IMR-90 (cell line): ENCODE data around the gene CXADR. TPM values are rescaled to one million over a fixed set of nuclear protein-coding genes. Genes with fewer than 3 reads are reported as not detected.
A peak's percentile ranks its signal among the peaks of the same experiment; 100 is the strongest.

Experiments
- ATAC-seq: fragments of 200-7000 bp; cut with Tn5 transposase; 2 replicates; pipeline ENCODE4 v1.9.1; 2020; ENCODE audit warnings: low read depth, mild to moderate bottlenecking, moderate library complexity
- BruUV-seq: library from RNA; stranded (reverse); fragments of 400-500 nt; replicated peaks from 2 replicates; lab custom pipeline; 2021; lab: Mats Ljungman, UMichigan
- CTCF ChIA-PET: fragments of 300-600 bp; formaldehyde crosslinking; extraction: SDS; loops from one replicate; lab custom pipeline; 2021; ENCODE audit warnings: antibody characterized with exemption; lab: Yijun Ruan, JAX
- POLR2A ChIA-PET: fragments of 300-600 bp; sonication (Branson Sonifier 250); formaldehyde crosslinking; loops from one replicate; lab custom pipeline; 2022; ENCODE audit warnings: antibody characterized with exemption; ENCODE audit not compliant: unreplicated experiment; lab: Charles Lee
- DNase-seq: peaks from one replicate; pipeline ENCODE4 v3.0.0; 2013
- H2AFZ ChIP-seq: replicated peaks from 2 replicates; pipeline ENCODE3; 2013; ENCODE audit warnings: low read length, mild to moderate bottlenecking; ENCODE audit not compliant: poor library complexity
- H2AK5ac ChIP-seq: 2 replicates; pipeline ENCODE4 v1.6.1; 2013; ENCODE audit warnings: low read depth, low read length, inconsistent platforms
- H2AK9ac ChIP-seq: replicated peaks from 2 replicates; pipeline ENCODE3; 2013; ENCODE audit warnings: mild to moderate bottlenecking, low read depth, low read length, moderate library complexity; ENCODE audit not compliant: poor library complexity
- H2BK120ac ChIP-seq: 2 replicates; pipeline ENCODE4 v1.6.1; 2013; ENCODE audit warnings: low read depth, low read length, inconsistent platforms
- H2BK15ac ChIP-seq: 3 replicates; pipeline ENCODE4 v1.6.1; 2013; ENCODE audit warnings: low read depth, low read length, inconsistent platforms
- H2BK20ac ChIP-seq: 2 replicates; pipeline ENCODE4 v1.6.1; 2013; ENCODE audit warnings: low read depth, mild to moderate bottlenecking, inconsistent platforms, low read length, moderate library complexity
- H2BK5ac ChIP-seq: 2 replicates; pipeline ENCODE4 v1.6.1; 2013; ENCODE audit warnings: mild to moderate bottlenecking, low read depth, low read length, inconsistent platforms; ENCODE audit not compliant: poor library complexity, severe bottlenecking
- H3K14ac ChIP-seq: replicated peaks from 2 replicates; pipeline ENCODE4 v1.6.1; 2013; ENCODE audit warnings: low read depth, low read length, inconsistent platforms
- H3K18ac ChIP-seq: 2 replicates; pipeline ENCODE4 v1.6.1; 2013; ENCODE audit warnings: low read depth, low read length, control low read depth
- H3K23ac ChIP-seq: 2 replicates; pipeline ENCODE4 v1.6.1; 2013; ENCODE audit warnings: low read depth, low read length, inconsistent platforms
- H3K27ac ChIP-seq: 2 replicates; pipeline ENCODE4 v1.5.1; 2013; ENCODE audit warnings: mild to moderate bottlenecking, control low read depth, low read length; ENCODE audit not compliant: insufficient read depth
- H3K27me3 ChIP-seq: 2 replicates; pipeline ENCODE4 v1.6.1; 2013; ENCODE audit warnings: low read length; ENCODE audit not compliant: control insufficient read depth, insufficient read depth
- H3K36me3 ChIP-seq: 2 replicates; pipeline ENCODE4 v1.6.1; 2013; ENCODE audit warnings: low read length, mixed read lengths; ENCODE audit not compliant: control insufficient read depth, insufficient read depth
- H3K4ac ChIP-seq: 2 replicates; pipeline ENCODE4 v1.6.1; 2013; ENCODE audit warnings: low read depth, low read length, inconsistent platforms
- H3K4me1 ChIP-seq: 2 replicates; pipeline ENCODE4 v1.6.1; 2013; ENCODE audit warnings: low read length, mixed read lengths; ENCODE audit not compliant: control insufficient read depth, insufficient read depth
- H3K4me2 ChIP-seq: 2 replicates; pipeline ENCODE4 v1.6.1; 2013; ENCODE audit warnings: low read depth, mild to moderate bottlenecking, control low read depth, low read length, moderate library complexity
- H3K4me3 ChIP-seq: 2 replicates; pipeline ENCODE4 v1.5.1; 2013; ENCODE audit warnings: low read depth, mild to moderate bottlenecking, control low read depth, low read length, moderate library complexity; ENCODE audit not compliant: insufficient read depth
- H3K56ac ChIP-seq: 2 replicates; pipeline ENCODE4 v1.6.1; 2013; ENCODE audit warnings: low read length, inconsistent platforms; ENCODE audit not compliant: insufficient read depth; ENCODE audit errors: extremely low read depth
- H3K79me1 ChIP-seq, 2 experiments: 2 replicates each; pipeline ENCODE4 v1.6.1; 2013; ENCODE audit warnings: low read length in 2 of 2, inconsistent platforms in 1 of 2, low read depth in 1 of 2
- H3K9ac ChIP-seq: 2 replicates; pipeline ENCODE4 v1.6.1; 2013; ENCODE audit warnings: low read depth, low read length, control low read depth
- H3K9me1 ChIP-seq: 2 replicates; pipeline ENCODE4 v1.6.1; 2013; ENCODE audit warnings: low read length, inconsistent platforms; ENCODE audit not compliant: insufficient read depth
- H3K9me3 ChIP-seq: 2 replicates; pipeline ENCODE4 v1.6.1; 2013; ENCODE audit warnings: low read length; ENCODE audit not compliant: control insufficient read depth, insufficient read depth
- H4K20me1 ChIP-seq: 2 replicates; pipeline ENCODE4 v1.6.1; 2013; ENCODE audit warnings: low read length, inconsistent platforms; ENCODE audit not compliant: insufficient read depth
- H4K5ac ChIP-seq: 2 replicates; pipeline ENCODE4 v1.6.1; 2013; ENCODE audit warnings: mild to moderate bottlenecking, low read depth, low read length, control low read depth
- H4K8ac ChIP-seq, 2 experiments: 2 replicates each; pipeline ENCODE4 v1.6.1; 2013; ENCODE audit warnings: low read depth in 2 of 2, low read length in 2 of 2, control low read depth in 1 of 2, inconsistent platforms in 1 of 2
- H4K91ac ChIP-seq: 2 replicates; pipeline ENCODE4 v1.6.1; 2013; ENCODE audit warnings: low read depth, low read length, inconsistent platforms; ENCODE audit not compliant: insufficient read depth
- BHLHE40 ChIP-seq: fragments of 150-350 bp; IDR thresholded peaks from 2 replicates; pipeline ENCODE4 v1.6.1; 2016; ENCODE audit warnings: mild to moderate bottlenecking, low read depth, low read length
- CTCF ChIP-seq: conservative IDR thresholded peaks from 2 replicates; pipeline ENCODE4 v1.5.1; 2012; ENCODE audit warnings: mild to moderate bottlenecking, low read depth, low read length, improper control_type of control experiment
- FOS ChIP-seq: fragments of 150-350 bp; IDR thresholded peaks from 2 replicates; pipeline ENCODE4 v1.6.1; 2016; ENCODE audit warnings: low read depth, low read length
- POLR2A ChIP-seq: IDR thresholded peaks from 2 replicates; pipeline ENCODE4 v1.6.1; 2012; ENCODE audit warnings: mild to moderate bottlenecking, low read depth, low read length
- RCOR1 ChIP-seq: IDR thresholded peaks from 2 replicates; pipeline ENCODE4 v1.6.1; 2012; ENCODE audit warnings: mild to moderate bottlenecking, low read length, improper control_type of control experiment; ENCODE audit not compliant: insufficient replicate concordance
- RFX5 ChIP-seq: IDR thresholded peaks from 2 replicates; pipeline ENCODE4 v1.8.0; 2012; ENCODE audit warnings: low read depth, mild to moderate bottlenecking, low read length, moderate library complexity
- WGBS, 2 experiments: methylation state at CpG; one replicate each; pipeline versions ENCODE4 v1.1.5 to v1.1.7; 2013; ENCODE audit warnings: missing lambda C conversion rate in 2 of 2; ENCODE audit not compliant: insufficient read length in 1 of 2; ENCODE audit errors: extremely low coverage in 2 of 2; 5-methylcytosine and 5-hydroxymethylcytosine counted together
- dilution Hi-C: fragments of 300-500 bp; cut with HindIII; formaldehyde crosslinking; loops from one replicate; pipeline ENCODE4 v1.14.3; 2018; ENCODE audit warnings: low sequenced_read_pairs; ENCODE audit not compliant: unreplicated experiment
- in situ Hi-C: fragments of 300-500 bp; cut with MboI; formaldehyde crosslinking; loops from 3 replicates; pipeline ENCODE4 v1.14.3; 2019; ENCODE audit warnings: low sequenced_read_pairs, inconsistent platforms, mixed read lengths
- intact Hi-C: fragments of 100-400 bp; cut with micrococcal nuclease; formaldehyde crosslinking; loops from 2 replicates; pipeline ENCODE4 v1.10.0; 2022
- polyA plus RNA-seq, 3 experiments: library from polyadenylated mRNA; depleted of rRNA; stranded (reverse); fragments of >200 nt; gene quantifications; 2 replicates each; pipeline ENCODE4 v1.2.3, GENCODE V29; 2012; ENCODE audit warnings: low replicate concordance in 1 of 3
- total RNA-seq: library from RNA; depleted of rRNA; stranded (reverse); fragments of >200 nt; gene quantifications from 2 replicates; pipeline ENCODE4 v1.2.3, GENCODE V29; 2012

Gene CXADR
- total and polyA plus RNA-seq, 2 of the 4 experiments (the other 2 are of a cell fraction), result 0.21 to 1.1 TPM

- dilution Hi-C loops (no loop called here), in situ Hi-C loops (no loop called here), intact Hi-C loops (loop anchor here (5.0 to 10.0 kb wide), 2 partner anchors 233 to 914 kb away; no protein-coding TSS in a partner anchor)
- Histone ChIP-seq H3K27me3 (no peaks in the 10 kb centered on the region), H2BK20ac (no peak overlapping the region), H4K91ac (peak overlapping the region; percentile 58), H3K9me3 (no peaks in the 10 kb centered on the region), H3K79me1 (peaks cover 10 to 12% of the 10 kb centered on the region in 2 experiments; a peak in 3 of 4 replicates), H3K9ac (peak overlapping the region; percentile 85), H3K27ac (peak overlapping the region; percentile 56), H3K14ac (peak overlapping the region; percentile 66), H2BK120ac (peak overlapping the region; percentile 50), H4K20me1 (no peaks in the 10 kb centered on the region; the same call in none of the 2 replicates), H2BK5ac (peak overlapping the region; percentile 57), H3K56ac (peak overlapping the region; percentile 30; the same call in 1 of the 2 replicates), H3K36me3 (peaks cover 8% of the 10 kb centered on the region), H4K8ac (peak overlapping the region; percentile 56 to 62), H2AFZ (peak overlapping the region; percentile 97), H3K9me1 (peaks cover 3% of the 10 kb centered on the region), H4K5ac (0 out of 2 replicates have a peak overlapping the region, but pooled peaks have one; percentile 19), H3K4me1 (peaks cover 4% of the 10 kb centered on the region), H3K4me2 (peak overlapping the region; percentile 87), H2AK5ac (0 out of 2 replicates have a peak overlapping the region, but pooled peaks have one; percentile 25), H3K23ac (peak overlapping the region; percentile 79), H3K4ac (peak overlapping the region; percentile 42), H3K18ac (peak overlapping the region; percentile 44), H2BK15ac (no peak overlapping the region), H3K4me3 (peak overlapping the region; percentile 71), H2AK9ac (peak overlapping the region; percentile 91)
- CTCF ChIA-PET, result interaction anchor here (0.7 kb wide), 1 partner anchor 22 kb away, joined by 3 read pairs; no protein-coding TSS in a partner anchor
- BruUV-seq, result TSS peak; percentile 52
- ATAC-seq, result peak; percentile 67
- no peak for TF ChIP-seq RFX5
- TF ChIP-seq RCOR1, result no peak
- TF ChIP-seq FOS, result no peak; the same call in 1 of the 2 replicates
- TF ChIP-seq BHLHE40, result peak; percentile 32; the same call in 1 of the 2 replicates
- peak; percentile 77 for TF ChIP-seq POLR2A
- TF ChIP-seq CTCF, result no peak
- POLR2A ChIA-PET, result no interaction called here
- WGBS, 2 experiments, result 0% methylated on average over 9 of the region's 26 CpGs; no CpG with 5 or more reads in 1 of the 2 experiments
- peak; percentile 94 for DNase-seq
These were observed 98.7 kb downstream of the CXADR start for GRCh38 chr21:17611414-17612022.
